GM11168 (cell line): Measurements from ENCODE around the gene PSMD3.
"Not testable (repeated sequence)": the region's sequence is repeated elsewhere in the genome, so short reads cannot be mapped to it uniquely, and the experiment has no call there.

Source experiments
- in situ Hi-C: fragments of 300-500 bp; cut with MboI; formaldehyde crosslinking; loops from one replicate; pipeline ENCODE4 v1.12.0; 2022; ENCODE audit warnings: low sequenced_read_pairs; ENCODE audit not compliant: unreplicated experiment

The PSMD3 gene

DNA sequence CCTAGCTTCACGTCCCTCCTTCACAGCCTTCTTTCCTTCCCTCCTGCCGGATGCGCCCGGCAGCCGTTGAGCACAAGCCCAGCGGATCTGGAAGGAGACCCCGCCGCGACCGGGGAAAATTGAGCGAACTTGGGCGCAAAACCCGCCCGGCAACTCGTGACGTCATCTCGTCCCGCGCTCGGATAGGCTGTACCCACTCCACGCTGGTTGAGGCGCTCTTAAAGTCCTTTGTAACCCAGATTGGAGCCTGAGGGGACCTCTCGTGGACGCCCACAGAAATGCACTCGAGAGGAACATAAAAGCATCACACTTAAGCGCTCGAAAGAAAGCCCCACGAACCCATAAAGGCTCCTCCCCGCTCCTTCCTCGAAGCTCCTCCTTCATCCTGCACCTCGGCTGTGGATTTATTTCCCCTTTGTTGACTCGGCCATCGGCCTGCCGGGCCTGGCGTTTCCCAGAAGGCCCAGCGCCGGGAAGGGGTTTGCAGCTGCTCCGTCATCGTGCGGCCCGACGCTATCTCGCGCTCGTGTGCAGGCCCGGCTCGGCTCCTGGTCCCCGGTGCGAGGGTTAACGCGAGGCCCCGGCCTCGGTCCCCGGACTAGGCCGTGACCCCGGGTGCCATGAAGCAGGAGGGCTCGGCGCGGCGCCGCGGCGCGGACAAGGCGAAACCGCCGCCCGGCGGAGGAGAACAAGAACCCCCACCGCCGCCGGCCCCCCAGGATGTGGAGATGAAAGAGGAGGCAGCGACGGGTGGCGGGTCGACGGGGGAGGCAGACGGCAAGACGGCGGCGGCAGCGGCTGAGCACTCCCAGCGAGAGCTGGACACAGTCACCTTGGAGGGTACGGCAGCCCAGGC lies at the start of gene PSMD3:
TSS of gene PSMD3 (plus strand) at position 457 of the 856 bp plus-strand sequence. CDS start at position 621, 164 bp downstream.
- in situ Hi-C loops, result loop anchor here (5.0 kb wide), 1 partner anchor 108 kb away; no protein-coding TSS in a partner anchor

DNA sequence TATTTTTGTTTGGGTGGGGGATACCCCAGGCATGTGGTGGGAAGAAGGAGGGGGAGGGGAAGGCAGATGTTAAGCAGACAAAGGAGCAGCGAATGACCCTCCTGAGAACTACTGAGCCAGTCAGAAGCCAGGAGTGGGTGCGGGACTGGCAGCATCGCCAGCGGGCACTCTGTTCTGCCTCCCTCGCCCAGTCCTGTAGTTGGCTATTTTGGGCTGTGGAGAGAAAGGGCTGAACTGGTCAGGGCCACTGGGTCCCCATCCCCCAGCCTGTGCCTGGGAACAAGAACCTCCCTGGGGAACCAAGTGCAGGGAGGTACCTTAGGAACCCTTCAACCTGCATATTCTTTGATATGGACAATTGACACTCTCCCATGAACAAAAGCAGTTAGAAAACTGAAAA lies 46.7 kb upstream of the PSMD3 start:
- in situ Hi-C loops, result no loop called here

DNA sequence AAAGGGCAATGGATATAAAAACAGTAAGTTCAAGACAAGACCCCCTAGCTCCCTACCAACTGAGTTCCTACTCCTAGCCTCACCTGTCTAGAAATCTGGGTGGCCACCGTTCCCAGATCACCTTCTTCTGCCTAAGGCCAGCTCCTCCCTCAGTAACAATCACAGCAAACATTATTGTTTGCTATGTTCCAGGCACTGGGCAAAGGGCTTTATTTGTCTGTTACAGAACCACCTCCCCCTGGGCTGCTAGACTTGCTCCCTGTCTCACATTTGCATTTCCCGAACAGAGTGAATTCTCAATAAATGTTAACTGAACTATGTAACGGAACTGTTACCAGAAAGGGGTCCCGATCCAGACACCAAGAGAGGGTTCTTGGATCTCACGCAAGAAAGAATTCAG lies 46.3 kb upstream of the PSMD3 start:
- in situ Hi-C loops, result no loop called here

DNA sequence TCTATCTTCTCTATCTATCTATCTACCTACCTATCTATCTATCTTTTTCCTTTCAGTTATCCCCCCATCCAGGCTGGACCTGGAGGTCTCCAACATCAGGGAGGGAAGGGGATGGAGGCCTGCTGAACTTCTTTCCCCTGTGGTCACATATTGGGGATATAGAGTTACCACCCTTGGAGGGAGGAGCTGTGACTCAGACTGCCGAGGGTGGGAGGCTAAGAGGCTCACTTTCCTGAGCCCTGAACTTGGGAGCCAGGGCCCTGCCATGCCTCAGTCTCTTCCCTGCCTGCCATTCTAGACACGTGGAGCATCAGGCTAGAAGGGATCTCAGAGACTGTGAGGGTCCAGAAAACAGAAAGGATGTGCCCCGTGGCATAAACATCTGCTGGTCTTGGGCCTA lies 44.7 kb upstream of the PSMD3 start:
- in situ Hi-C loops, result no loop called here

DNA sequence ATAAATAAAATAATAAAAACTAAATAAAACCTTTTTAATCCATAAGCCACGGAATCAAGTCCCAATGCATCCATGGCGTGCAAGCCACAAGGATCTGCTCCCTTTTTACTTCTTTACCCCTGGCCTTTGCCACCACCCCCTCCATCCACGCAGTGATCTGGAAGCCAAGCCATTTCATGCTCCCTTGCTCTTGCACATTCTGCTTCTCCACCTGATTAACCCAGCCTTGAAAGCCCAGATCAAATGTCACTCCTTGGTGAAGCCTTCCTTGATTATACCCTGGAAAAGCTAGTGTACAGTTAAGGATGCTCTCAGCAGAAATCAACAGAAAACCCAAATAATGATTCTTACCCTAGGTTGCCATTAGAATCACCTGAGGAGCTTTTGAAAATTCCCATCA lies 43.2 kb upstream of the PSMD3 start:
- in situ Hi-C loops, result no loop called here

DNA sequence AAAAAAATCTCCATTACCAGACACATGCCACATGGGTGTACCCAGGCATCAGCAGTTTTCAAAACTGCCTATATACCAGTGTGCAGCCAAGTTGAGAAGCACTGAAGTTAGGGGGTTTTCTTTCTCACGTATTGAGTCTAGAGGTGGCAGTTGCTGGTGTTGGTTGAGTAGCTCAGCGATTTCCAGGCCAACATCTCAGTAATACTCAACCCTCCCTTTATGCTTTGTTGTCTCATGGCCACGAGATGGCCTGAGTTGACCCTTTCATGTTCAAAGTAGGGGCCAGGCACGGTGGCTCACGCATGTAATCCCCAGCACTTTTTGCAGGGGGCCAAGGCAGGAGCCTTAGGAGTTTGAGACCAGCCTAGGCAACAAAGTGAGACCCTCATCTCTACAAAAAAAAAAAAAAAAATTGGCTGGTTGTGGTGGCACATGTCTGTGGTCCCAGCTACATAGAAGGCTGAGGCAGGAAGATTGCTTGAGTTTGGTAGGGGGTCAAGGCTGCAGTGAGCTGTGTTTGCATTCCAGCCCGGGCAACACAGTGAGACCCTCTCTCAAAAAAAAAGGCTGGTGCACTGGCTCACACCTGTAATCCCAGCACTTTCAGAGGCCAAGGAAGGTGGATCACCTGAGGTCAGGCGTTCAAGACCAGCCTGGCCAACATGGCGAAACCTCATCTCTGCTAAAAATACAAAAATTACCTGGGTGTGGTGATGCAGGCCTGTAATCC lies 42.3 kb upstream of the PSMD3 start:
- in situ Hi-C loops, result no loop called here

DNA sequence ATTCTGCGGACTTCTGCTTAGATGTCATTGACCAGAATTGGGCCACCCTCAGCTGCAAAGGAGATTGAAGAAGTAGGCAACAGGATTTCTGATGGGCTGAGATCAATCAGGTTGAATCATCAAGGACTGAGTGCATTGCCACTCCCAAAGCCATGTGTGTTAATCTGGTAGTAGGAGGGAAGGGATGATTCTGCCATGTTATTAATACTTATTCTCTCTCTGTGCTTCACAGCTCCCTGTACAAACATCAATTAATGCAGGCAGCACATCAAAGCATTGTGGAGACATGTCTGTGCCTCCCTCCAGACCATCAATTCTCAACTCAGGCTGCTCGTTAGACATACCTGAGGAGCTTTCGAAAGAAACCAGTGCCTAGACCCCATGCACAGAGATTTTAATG lies 41.5 kb upstream of the PSMD3 start:
- in situ Hi-C loops, result no loop called here

DNA sequence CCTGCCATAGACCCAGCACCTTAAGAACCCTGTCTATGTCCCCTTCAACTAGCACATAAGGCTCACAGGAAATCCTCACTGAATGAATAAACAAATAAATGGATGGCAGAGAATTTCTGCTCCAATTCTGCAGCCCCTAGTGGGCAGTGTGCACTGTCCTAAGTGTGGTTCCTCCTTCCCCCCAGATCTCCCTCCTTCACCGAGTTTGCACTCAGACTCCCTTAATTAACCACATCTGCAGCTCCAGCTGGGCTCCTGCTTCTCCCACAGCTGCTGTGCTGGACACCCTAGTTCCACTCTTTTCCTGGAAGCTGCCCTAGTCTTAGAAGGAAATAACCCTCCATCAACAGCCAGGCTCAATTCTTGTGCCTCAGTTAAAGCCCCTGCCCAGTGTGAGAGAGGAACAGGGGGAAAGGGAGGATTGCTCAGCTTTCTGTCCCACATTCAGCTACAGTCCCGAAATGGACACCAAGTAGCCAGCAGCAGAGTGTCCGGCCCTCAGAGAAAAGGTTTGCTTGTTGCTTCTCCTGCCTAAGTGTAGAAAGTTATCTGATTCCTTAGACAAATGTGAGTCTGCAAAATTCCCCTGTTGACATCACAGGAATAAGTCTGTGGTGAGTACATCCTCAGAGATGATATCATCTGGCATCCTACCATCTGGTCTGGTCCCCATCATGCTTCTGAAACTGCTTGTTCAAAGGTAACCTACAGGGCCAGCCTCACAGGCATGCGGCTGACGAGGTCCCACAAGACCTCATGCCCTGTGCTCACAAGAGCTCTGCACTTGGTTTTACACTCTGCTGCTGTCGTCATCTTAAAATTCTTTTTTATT lies 40.8 kb upstream of the PSMD3 start:
- in situ Hi-C loops, result no loop called here

DNA sequence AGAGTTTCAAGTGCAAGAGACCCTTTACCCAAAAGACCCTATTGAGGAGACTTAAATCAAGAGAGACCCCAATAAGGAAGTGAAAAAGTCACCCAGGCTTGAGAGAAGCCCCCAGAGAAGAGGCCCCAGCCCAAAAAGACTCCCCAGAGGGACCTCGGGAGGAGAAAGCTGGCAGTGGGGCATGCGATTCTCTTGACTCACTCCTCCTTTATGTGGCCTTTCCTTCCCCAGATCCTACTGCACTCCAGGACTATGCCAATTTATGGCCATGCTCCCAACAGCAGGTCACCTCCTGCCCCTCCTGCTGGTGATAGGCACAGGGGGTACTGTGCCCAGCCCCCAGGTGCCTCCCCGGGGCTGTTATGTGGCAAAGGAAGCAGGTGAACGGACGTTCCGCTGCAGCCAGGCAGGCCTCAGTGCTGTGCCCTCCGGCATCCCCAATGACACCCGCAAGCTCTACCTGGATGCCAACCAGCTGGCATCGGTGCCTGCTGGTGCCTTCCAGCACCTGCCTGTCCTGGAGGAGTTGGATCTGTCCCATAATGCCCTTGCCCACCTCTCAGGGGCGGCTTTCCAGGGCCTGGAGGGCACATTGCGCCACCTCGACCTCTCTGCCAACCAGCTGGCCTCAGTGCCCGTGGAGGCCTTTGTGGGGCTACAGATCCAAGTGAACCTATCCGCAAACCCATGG lies 36.8 kb upstream of the PSMD3 start:
- in situ Hi-C loops, result no loop called here

DNA sequence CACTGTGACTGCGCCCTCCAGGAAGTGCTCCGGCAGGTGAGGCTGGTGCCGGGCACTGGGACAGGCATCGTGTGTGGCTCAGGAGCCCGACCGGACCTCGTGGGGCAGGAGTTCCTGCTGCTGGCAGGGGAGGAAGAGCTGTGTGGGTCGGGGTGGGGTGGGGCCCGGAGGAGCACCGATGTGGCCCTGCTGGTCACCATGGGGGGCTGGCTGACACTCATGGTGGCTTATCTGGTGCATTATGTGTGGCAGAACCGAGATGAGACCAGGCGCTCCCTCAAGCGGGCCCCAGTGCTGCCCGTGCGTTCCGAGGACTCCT lies 36.3 kb upstream of the PSMD3 start:
- in situ Hi-C loops, result no loop called here

DNA sequence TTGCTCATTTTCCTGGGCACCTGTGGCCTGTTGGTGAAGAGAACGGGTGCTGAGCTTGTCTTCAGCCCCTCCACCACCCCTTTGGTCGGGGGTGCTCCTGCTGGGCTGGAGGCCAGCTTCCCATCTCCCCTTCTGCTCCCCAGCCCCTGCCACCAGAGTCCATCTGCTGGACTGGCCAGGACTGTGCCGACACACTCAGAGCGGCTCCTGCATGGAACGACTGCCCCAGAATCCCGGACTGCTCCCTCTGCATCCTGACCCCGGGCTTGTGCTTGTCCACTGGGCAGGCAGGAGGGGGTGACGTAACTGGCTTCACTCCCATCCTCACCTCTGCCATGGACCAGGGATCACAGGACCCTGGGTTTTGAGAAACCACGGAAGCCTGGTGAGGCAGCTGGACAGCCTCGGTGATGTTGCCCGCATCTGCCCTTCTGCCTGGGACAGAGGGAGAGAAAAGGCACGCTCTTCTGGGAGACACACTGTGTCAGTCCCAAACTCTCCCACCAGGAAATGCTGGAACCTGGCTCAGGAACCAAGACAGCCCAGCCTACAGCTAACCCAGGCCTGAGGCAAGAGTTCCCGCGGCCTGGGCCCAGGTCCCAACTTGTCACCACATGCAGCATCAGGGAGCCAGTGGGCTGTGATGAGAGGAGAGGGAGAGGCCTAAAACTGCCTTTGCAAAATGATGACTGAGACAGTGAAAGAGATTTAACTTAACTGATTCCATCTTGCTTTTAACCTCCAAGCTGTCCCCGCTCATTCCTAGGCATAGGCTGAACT lies 33.9 kb upstream of the PSMD3 start:
- in situ Hi-C loops, result no loop called here

DNA sequence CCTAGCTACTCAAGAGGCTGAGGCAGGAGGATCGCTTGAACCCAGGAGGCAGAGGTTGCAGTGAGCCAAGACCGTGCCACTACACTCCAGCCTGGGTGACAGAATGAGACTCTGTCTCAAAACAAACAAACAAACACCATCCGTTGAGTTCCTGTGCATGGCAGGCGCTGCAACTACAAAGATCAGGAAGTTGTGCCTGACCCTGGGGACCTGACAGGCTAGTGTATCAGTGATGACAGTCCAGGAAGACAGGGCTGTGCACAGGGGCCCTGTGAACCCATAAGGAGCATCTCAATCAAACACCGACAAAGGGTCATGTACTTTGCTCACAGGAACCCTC lies 32.1 kb upstream of the PSMD3 start:
- in situ Hi-C loops, result not testable (repeated sequence)

DNA sequence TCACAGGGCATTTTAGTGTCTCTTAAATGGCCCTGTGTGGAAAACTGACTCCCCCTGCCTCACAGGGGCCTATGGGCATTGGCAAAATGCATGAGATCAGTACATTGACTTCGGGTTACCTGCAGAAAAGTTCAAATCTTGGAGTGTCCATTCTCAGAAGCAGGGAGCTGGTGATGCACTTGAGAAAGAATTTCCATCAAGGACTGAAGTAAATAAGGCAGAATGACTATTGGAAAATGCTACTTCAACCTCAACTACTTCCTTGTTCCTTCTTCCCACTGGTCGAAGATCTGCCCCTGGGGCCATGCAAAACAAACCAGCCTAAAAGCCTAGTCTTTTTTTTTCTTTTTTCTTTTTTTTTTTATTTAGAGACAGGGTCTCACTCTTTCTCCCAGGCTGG lies 31.6 kb upstream of the PSMD3 start:
- in situ Hi-C loops, result no loop called here

DNA sequence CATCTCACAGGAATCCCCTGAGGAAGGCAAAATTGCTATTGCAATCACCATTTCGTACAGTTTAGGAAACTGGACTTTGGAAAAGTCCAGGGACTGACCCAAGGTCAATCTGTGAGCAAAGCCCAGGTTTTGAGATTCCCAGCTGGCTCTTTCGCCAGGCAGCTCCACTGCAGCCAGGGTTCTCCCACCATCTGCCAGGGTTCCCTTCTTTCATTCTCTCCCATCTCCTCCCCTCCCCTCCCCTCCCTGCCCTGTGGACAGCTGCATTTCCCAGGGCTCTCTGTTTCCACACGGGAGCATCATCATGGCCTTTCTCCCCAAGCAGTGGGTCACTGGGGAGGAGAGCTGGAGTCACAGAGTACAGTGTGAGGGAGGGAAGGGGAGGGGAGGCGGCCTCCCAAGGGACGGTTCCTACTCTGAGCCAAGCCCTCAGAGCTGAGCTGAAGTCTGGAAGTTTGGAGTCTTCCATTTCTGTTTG lies 29.7 kb upstream of the PSMD3 start:
- in situ Hi-C loops, result no loop called here

DNA sequence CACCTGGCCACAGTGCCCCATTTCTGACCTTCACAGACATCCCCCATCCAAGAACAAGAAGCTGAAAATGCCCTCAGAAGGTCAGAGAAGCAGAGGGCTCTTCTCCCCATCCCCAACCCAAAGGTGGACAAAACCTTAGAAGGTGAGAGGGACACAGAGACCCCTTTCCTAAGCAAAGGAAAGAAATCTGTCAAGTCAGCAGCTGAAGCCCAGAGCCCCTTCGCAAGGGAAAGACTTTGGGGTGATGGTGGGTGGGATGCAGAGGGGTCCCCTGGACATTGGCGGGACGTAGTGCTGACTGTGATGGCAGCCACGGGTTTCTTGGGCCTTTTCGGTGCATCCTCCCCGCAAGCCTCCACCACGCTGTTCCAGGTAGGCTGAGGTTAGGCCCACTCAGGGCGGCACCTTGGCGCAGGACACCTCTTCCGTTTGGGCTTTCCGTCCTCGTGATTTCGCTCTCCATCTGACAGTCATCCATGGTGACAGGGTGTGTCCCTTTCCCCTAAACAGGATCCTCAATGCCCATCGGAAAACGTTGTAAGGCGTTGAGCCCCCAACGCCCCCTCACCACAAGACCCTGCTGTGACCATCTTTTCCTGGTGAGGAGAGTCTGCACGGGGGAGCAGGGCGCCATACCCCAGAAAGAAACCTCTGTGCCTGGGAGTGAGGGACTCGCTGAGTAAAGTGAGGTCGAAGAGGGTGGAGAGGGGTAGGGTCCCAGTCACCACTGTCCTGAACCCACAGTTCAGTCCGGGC lies 28.5 kb upstream of the PSMD3 start:
- in situ Hi-C loops, result no loop called here

DNA sequence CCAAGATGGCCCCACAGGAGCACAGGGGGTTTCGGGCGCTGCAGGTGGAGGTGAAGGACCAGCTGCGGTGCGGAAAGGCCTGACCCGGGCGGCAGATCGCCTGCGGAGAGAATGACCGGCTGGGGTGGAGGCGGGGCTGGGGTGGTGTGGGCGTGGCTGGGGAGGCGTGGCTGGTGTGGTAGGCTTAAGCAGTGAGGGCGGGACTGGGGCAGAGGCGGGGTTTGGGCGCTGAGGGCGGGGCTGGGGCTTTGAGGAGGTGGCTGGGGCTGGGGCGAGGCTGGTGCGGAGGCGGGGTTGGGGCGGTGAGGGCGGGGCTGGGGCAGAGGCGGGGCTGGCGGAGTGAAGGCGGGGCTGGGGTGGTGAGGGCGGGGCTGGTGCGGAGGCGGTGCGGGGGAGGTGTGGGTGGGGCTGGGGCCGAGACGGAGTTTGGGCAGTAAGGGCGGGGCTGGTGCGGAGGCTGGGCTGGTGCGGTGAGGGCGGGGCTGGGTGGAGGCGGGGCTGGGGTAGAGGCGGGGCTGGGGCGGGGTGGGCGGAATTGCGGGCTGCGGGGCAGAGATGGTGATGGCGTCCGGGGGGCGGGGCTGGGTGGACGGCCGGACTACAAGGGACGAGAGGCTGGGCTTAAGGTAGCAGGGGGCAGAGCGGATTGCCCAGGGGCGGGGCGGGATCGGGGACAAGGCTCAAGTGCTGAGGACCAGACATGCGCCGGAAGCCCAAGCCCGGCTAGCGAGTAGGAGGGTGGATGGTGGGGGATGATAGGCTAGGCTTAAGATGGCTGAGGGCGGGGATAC lies 27.7 kb upstream of the PSMD3 start:
- in situ Hi-C loops, result no loop called here

DNA sequence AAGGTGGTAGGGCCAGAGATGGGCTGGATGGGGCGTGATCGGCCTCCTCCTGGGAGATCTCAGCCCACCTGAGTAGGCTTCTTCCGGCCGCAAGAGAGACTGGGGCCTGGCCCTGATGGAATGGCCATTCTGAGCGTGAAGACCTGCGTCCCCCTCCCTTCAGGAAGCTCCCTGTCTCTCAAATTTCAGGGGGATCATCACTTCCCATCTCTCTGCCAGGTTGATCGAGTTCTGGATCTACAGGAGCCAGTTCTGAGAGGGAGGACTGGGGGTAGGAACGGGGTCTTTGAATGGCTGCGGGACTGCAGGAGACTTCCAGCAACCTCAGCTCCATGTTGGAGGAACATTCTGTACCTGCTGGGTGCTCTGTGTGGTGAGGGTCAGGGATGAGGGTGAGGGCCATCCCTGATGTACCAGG lies 27.1 kb upstream of the PSMD3 start:
- in situ Hi-C loops, result no loop called here

DNA sequence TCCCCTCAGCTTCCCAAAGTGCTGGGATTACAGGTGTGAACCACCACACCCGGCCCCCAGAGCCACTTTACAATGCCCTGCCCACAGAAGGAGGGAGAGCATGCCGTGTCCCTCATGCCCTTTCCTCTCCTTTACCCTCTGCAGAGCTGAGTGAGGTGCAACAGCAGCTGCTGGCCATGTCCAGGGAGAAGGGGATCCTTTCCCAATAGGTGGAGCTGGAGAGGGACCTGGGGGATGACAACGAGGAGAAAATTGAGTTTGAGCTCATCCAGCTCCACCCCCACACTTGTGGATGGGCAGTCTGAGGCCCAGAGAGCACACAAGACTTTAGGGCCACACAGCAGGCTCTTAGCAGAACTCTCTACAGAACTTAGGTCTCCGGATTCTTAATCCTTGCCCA lies 25.7 kb upstream of the PSMD3 start:
- in situ Hi-C loops, result no loop called here
